AG09319 (cell line): ENCODE data around the gene PLEKHM3.

ENCODE experiments used
- DNase-seq: peaks from one replicate; pipeline ENCODE4 v3.0.0-alpha.2; 2010; ENCODE audit warnings: low read depth; ENCODE audit errors: extremely low read depth
- TF ChIP-seq, protein P1 (sequence below): IDR thresholded peaks from 2 replicates; pipeline ENCODE4 v1.5.1; 2011; ENCODE audit warnings: low read depth, mild to moderate bottlenecking, inconsistent platforms, low read length, moderate library complexity

Gene PLEKHM3

DNA sequence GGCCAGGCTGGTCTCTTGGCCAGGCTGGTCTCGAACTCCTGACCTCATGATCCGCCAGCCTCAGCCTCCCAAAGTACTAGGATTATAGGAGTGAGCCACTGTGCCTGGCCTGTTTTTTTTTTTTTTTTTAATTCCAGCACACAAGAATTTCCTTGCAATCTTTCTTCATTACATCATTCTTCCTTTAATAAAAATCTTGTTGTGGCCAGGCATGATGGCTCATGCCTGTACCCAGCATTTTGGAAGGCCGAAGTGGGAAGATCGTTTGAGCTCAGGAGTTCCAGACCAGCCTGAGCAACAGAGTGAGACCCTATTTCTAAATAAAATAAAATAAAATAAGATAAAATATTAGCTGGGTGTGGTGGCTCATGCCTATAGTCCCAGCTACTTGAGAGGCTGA is 21.4 kb upstream of the PLEKHM3 start:
- TF ChIP-seq, protein P1, sequence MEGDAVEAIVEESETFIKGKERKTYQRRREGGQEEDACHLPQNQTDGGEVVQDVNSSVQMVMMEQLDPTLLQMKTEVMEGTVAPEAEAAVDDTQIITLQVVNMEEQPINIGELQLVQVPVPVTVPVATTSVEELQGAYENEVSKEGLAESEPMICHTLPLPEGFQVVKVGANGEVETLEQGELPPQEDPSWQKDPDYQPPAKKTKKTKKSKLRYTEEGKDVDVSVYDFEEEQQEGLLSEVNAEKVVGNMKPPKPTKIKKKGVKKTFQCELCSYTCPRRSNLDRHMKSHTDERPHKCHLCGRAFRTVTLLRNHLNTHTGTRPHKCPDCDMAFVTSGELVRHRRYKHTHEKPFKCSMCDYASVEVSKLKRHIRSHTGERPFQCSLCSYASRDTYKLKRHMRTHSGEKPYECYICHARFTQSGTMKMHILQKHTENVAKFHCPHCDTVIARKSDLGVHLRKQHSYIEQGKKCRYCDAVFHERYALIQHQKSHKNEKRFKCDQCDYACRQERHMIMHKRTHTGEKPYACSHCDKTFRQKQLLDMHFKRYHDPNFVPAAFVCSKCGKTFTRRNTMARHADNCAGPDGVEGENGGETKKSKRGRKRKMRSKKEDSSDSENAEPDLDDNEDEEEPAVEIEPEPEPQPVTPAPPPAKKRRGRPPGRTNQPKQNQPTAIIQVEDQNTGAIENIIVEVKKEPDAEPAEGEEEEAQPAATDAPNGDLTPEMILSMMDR: no peak
- no peak for DNase-seq

DNA sequence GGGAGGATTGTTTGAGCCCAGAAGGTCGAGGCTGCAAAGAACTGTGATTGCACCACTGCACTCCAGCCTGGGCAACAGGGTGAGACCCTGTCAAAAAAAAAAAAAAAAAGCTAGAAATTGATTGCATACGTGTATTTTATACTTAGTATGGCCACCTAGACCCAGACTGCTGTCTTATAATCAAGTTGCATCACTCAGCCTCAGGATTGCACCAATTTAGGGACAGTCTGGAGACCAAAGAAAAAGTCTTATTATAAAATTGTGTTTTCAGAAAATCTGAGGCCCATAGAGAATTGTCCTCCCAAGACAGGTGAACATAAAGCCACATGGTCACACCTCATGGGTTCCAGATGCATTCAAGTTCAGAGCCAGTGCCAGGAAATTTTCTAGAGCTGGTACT is 17.1 kb upstream of the PLEKHM3 start:
- no peak for DNase-seq
- TF ChIP-seq, protein P1: no peak

DNA sequence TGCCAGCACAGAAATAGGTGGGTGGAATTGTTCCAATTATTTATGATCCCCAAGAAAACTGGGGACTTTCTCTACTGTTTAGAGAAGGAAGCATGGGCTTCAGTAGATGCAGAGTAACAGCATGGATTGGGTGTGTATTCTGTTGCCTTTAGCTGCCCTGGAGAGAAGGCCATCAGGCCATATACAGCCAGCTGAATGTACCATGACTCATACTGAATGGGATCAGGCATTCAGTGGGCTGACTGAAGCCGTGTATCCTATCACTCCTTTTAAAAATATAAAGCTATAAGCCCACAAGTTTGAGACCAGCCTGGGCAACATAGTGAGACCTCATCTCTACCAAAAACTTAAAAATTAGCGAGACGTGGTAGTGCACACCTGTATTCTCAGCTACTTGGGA is 16.7 kb upstream of the PLEKHM3 start:
- no peak for DNase-seq
- TF ChIP-seq, protein P1: no peak

DNA sequence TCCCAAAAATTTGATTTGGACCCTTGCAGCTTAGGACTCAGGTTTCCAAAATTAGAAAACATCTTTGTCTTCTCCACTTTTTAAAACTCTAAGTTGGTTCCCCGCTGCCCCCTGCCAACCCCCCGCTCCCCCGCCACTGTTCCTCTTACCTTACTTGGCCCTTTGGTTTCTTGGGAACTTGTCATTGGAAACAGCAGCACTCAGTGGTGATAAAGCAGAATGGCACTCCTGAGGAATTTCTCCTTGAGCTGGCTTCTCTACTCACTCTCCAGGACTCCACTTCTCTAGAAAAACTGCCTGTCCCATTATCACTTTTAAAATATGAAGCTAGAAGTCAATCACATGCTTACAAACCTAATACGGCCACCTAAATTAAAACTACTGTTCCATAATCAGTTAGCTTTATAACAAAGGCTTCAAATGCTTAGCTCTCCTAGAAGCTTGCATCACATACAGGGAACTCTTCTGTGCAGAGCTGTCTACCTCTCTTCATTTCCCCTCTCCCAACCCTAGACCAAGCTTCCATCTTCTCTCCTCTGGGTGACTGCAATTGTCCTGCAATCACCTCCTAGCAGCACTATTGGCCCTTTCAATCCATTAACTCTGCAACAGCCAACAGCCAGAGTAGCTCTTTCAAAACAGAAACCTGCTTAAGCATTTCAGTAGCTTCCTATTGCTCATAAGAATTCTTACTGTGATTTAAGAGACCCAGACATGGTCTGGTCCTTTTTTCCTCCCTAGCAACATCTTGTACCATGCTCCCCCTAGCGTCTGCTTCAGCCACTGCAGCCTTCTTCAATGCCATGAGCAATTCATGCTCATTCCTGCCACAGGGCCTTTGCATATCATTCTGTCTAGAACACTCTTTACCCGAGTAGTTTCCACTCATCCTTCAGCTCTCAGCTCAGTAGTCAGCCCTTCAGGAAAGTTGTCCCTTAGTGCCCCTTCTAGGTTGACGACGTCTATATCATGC is 15.2 kb upstream of the PLEKHM3 start:
- DNase-seq: peak; percentile 40
- TF ChIP-seq, protein P1: peak; percentile 83

DNA sequence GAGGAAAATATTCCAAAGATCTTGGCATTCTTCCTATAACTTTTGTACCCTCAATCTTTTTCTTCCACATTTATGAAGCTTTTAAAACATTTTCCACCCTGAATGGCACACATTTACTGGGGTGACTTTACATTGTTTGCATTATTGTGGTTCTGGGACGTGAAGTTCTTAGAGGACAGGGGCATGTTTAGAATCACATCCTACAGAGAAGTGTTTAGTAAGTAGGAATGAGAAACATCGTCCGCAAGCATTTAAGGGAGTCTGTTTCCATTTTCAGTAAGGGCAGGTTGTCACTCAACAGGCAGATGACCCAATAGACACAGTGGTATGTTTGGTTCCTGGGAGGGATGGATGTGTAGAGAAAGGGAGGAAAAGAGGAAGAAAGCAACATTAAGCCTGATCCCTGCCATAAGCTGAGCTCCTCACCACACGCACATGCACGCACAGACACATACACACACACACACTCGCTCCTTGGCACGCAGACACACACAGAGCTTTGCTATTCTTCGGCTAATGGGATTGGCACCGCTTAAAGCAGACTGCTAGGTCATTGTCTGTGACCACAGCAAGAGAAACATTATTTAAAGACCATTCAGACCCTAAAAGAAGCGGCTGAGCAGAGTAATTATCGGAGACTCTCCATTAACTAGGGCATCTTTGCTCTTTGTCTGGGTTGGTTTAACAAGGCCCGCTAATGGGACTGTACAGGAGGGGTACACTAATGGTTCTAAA is 14.2 kb upstream of the PLEKHM3 start:
- TF ChIP-seq, protein P1: no peak

DNA sequence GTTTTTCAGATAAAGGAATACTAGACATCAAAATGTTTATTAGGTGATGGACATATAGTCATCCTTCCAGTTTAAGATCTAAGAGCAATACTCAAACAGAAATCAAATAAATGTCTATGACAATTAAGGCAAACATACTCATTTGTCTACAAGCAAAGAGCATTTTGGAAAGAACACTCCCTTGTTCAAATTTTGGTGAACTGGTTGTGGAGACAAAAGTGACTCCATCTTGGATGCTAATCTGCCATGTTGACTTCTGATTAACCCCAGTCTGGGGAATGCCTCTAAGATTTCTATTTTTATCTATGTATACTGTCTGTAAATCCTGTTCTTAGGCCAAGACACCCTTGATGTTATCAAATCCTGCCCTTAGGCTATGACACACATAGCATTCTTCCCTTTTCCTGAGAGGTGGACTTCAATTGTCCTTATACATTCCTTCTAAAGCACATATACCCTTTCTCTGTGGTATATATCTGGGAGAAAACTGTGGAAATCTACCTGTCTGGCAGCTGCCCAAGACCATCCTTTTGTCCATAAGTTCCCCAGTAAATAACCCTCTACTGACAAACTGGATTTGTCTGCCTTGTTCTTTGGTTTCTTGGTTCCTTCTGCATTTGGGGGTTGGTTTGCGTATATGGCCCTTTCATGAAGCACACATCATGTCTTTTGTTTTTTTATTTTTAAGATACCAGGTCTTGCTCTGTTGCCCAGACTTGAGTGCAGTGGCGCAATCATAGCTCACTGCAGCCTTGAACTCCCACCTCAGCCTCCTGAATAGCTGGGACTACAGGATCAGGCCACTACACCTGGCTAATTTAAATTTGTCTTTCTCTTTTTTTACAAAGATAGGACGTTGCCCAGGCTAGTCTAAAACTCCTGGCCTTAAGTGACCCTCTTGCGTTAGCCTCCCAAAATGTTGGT is 12.5 kb upstream of the PLEKHM3 start:
- DNase-seq: no peak
- TF ChIP-seq, protein P1: no peak

More for the DNA sequence above, 14.2 kb upstream of the PLEKHM3 start:
- DNase-seq: no peak
